Activated CD8-positive, alpha-beta memory T cell treated with anti-CD3 and anti-CD28 coated beads, Interleukin-2, amount 50 U/mL, for 24 hours (primary cell): ENCODE measurements around the gene ADAM10.
"Not testable (repeated sequence)": the region's sequence is repeated elsewhere in the genome, so short reads cannot be mapped to it uniquely, and the experiment has no call there.

Experiments
- DNase-seq: peaks from one replicate; pipeline ENCODE4 v3.0.0-alpha.2; 2020; ENCODE audit errors: extremely low read depth

ADAM10 gene

DNA sequence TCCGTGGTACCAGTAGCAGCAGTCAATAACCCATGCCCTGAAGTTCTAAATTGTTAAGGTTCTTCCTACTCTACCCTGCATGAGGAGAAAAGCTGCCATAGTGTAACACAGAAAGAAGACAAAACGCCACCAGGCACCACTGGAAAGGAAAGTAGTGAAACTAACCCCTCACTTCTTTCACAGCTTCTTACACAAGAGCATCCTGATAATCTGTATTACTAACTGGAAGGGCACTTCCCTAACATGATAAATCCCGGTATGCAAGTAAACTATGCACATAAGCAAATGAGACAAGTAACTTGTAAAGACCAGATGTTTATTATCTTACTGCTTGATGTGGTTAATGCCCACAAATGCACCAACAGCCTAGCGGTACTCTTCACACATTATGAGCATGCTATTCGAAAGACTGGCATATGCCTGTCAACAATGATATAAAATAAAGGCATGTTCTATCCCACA lies 141.3 kb downstream of the ADAM10 start:
- no peak for DNase-seq

DNA sequence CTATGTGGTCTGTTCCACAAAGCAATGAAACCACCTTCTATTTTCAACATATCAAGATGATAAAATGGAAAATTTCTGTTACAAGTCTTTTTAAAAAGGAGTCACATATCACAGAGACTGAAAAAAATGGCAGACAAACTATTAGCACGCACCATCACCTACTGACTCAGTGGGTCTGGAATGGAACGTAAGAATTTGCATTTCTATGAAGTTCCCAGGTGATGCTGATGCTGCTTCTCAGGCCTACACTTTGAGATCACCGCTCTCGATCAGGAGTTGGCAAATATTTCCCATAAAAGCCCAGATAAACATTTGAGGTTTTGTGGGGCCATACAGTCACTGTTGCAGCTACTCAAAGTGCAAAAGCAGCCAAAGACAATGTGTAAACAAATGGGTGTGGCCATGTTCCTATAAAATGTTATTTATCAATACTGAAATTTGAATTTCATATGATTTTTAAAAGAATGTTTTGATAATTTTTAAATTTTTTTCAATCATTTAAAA lies 142.9 kb downstream of the ADAM10 start:
- DNase-seq = no peak

DNA sequence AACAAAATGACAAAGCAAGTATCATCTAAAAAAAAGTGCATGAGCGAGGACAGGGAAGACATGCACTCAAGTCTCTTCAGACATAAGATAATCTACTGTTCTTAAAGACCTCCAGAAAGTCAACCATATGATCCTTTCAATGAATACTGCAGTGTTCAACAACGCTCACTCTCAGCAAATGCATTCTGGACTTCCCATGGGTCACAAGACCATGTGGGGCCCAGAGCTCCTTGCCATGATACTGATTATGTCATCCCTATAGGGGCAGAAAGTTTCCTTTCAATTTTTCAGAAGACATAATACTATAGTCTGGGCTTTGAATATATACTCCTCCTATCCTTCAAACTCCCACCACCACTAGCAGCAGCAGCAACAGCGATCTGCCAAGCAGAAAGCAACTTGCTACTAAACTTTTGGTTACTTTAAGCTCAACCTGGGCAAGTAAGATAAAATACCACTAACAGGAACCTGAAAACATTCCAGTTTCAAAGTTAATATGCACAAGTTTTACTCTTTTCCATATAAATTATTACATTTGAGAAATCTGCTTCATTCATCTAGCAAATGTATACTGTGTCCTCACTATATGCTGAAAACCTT lies 143.5 kb downstream of the ADAM10 start:
- no peak for DNase-seq

DNA sequence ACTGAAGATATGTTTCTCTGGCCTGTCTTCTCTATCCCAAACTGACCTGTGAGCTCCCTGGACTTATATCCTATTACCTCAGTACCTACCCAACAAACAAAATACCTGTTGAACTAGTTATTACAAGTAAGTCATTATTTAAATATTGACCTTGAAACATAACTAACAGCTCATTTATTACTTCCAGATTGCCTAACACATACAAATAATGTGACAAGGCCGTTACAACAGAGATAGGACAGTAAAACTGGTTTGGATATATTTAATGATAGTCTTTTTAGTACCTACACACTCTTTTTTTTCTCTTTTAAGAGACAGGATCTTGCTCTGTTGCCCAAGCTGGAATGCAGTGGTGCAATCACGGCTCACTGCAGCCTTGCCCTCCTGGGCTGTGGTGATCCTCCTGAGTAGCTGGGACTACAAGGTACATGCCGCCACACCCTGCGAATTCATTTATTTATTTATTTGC lies 145.0 kb downstream of the ADAM10 start:
- no peak for DNase-seq

DNA sequence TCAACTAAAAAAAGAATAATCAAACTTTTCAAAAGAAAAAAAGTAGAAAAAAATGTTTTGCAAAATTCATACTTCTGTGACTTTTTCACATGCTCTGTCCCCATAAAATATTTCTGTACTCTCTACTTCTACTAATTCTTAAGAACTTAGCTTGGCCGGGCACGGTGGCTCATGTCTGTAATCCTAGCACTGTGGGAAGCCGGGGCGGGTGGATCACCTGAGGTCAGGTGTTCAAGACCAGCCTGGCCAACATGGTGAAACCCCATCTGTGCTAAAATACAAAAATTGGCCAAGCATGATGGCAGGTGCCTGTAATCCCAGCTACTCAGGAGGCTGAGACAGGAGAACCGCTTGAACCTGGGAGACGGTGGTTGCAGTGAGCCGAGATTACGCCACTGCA lies 145.6 kb downstream of the ADAM10 start:
- not testable (repeated sequence) for DNase-seq

DNA sequence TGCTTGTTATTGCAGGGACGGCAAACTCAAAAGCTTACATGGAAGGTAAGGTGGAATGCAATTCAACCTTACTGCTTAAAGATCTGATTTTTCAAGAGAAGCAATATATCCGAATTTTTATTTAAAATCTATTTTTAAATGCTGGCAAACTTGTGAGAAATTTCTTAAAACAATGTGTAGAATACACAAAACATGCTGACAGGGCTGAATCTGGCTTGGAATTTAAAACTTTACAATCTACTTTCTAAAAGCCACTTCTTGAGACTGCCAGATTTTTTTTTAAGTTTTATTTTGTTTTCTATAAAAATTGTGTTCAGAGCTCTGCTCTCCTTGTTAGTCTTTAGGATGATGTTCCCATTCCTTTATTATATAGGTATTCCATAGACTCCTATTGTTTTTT lies 146.7 kb downstream of the ADAM10 start:
- no peak for DNase-seq

DNA sequence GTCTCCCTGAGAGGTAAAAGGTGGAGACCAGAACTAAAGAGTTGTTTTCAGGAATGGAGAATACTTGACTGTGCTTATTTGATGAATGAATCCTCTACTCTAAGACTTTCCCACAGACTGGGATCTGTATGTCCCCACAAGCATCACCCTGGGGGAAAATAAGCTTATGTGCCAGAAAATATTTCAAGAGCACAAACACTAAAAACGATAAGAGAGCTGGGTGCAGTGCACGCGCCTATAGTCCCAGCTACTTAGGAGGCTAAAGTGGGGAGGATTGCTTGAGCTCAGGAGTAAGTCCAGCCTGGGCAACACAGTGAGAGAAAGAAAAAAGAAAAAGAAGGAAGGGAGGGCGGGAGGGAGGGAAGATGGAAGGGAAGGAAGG lies 150.7 kb downstream of the ADAM10 start:
- DNase-seq = no peak

DNA sequence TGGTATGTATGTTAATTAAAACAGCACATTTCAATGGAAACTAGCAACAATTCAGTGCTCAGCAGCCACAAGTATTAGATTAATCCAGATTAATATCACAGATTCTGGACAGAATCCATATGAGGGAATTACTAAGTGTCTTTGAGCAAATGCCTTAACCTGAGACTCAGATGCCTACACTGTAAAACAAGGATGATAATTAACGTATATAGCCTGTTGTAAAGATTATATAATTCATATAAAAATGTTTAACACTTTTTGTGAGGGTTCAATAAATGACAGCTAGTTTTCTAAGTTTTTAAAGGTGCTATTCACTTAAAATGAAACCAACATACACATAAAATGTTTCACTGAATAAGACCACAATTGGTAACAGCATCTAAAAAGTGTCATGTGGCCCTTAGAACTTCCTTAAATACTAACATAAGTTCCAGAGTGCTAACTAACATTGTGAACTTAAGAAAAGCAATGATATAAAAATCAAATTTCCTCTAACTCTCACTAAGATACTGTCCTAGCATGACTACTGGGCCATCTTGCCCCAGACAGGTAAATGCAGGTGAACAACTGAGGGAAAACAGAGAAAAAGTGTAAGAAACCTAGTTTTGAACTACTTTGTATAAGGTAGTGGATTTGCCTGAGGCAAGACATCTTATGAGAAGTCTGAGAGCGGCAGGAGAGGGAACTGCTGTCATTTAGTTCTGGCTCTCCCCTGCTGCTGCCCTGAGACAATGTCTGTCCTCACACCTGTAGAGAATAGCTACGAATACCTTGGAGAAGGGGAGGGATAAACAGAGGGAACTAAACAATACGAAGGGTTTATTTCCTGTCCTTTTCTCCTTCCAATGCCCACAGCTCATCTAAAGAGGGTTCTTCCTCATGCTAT lies 151.3 kb downstream of the ADAM10 start:
- no peak for DNase-seq

DNA sequence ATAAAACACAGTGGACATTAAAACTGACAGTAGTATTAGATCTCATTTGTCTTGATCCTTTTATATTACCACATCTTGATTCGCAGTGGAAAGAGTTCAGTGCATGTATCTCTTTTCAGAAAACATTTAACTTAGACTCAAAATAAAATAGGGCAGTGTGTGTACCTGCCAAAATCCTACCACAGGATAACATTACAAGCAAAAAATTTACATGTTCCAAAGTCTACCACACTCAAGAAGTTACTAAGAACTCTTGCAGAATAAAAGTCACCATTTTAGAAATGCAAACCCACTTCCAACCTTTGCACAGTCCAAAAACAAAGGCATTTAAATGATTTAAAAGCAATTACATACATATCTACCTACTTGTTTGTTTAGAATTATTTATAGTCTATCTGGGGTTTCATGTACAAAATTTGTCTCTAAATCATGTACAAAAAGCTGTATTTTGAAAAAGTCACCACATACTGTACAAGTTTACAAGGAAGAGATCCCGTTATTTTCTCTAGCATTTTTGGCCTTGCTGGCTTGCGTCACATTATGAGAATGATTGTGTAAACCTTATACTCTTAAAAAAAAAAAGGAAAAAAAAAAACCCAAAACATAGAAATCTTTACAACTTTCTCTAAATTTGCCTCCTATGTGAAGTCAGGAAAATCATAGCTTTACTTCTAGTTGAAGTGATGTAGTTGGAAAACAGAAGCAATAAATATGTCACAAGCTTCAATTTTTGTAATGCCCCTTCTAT lies 153.8 kb downstream of the ADAM10 start:
- DNase-seq = no peak

DNA sequence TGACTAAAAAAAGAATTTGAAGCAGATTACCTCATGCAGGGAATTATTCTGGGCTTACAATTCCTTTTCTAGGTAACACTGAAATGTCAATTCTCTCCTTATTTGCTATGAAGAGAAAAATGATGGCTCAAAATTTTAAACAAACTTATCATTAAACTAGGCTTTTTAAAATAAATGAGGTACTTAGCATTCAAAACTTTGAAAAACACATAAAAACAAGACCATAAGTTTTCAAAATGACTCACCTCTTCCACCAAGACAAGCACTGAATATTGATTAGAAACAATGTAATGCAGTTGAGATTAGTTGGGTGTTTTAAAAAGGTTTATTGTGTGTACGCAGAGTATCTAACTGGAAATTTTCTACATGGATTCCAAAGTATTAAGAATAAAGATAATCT lies 154.6 kb downstream of the ADAM10 start:
- DNase-seq = no peak

DNA sequence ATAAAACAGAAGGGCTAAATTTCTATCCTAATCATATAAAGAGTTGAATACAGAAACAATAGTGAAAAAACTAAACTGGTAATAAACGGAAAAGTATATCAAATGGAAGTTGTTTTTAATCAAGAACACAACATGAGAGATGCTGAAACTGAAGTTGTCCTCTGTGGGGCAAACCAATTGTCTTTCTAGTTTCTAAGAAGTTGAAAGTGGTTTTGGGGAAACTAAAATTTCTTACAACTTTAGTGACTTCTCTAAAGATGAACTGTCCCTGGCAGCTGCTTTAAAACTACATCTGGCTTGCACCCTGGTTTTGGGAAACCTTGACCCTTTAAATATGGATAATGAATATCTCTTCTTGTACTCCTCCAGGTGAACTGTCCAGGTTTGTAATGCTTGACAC lies 155.6 kb downstream of the ADAM10 start:
- DNase-seq = no peak

DNA sequence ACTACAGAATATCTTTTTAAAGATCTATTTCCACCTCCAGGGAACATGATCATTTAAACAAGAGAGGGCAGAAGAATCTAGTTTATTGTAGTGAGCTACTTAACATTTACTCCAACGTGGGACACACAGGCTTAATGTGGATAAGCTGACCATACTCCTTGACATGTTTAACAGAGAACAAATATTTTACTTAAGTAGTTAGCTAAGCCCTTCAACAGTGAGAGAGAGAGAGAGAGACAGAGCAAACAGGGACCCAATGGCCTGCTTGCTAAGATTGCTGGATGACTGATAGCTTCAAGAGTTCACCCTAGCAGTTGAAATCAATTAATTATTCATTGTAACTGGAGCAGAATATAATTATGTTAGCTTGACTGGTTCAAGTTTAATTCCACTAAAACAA lies 158.6 kb downstream of the ADAM10 start:
- no peak for DNase-seq

DNA sequence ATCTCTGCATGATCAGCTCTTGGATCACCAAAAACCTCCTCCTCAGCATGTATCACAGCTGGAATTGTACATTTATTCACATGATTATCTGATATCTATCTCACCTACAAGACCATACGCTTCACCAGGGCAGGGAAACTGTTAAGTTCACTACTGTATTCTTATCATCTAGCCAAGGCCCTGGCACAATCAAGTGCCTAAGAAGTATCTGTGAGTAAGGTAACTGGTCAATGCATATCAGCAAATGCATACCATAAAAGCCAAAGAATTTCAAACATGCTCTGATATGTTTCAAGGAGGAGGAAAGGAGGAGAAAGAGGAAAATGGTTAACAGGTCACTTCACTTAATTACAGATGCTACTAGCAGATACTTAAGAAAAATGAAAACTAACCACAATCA lies 159.3 kb downstream of the ADAM10 start:
- no peak for DNase-seq

DNA sequence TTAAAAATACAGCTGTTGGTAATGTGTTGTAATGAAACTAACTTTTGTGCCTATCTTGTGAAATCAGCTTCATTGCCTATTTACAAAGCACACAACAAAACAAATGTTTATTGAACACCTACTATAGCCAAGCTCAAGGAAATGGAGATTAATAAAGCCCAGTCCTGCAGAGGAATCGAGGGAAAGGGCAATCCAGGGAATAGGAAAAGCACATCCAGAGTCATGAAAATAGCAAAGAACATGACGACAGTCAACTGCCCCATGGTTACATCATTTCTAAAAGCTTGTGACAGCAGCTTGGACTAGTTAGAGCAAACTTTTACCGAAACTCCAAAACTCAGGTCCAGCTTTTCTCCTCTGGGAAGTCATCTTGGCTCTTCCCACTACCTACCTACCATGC lies 160.5 kb downstream of the ADAM10 start:
- no peak for DNase-seq

DNA sequence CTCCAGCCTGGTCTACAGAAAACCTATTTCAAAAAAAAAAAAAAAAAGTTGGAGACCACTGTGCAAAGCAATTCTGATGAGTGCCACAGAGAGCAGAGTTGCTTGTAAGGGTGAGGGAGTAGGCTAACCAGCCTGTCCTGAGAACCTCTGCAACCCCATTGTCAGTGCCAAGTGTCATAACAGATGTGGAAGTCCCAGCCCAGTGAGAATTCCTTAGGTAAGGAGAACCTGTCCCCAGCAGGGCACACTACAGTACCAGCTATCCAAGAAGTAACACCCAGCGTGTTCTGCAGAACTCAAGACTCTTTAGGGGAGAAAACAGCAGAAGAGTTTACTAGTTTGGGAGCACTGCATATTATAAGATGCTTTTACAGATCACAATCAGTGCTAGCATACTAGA lies 161.4 kb downstream of the ADAM10 start:
- no peak for DNase-seq

DNA sequence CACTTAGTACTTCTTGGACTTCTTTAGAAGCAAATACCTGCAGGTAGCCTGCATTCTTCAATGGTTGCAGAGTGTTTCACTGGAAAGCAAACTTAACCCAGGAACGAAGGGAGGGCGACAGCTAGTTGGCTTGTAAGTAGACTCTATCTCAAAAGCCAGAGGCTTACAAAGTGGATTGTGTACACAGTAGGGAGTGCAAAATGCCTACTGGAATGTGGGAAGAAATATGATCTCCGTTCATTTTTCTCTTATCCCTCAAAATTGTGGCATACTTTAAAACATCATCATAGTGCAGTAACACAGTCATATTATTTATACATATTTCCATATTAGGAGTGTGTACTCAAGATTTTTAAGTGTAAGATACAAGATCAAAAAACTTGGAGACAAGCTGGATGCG lies 162.0 kb downstream of the ADAM10 start:
- no peak for DNase-seq

DNA sequence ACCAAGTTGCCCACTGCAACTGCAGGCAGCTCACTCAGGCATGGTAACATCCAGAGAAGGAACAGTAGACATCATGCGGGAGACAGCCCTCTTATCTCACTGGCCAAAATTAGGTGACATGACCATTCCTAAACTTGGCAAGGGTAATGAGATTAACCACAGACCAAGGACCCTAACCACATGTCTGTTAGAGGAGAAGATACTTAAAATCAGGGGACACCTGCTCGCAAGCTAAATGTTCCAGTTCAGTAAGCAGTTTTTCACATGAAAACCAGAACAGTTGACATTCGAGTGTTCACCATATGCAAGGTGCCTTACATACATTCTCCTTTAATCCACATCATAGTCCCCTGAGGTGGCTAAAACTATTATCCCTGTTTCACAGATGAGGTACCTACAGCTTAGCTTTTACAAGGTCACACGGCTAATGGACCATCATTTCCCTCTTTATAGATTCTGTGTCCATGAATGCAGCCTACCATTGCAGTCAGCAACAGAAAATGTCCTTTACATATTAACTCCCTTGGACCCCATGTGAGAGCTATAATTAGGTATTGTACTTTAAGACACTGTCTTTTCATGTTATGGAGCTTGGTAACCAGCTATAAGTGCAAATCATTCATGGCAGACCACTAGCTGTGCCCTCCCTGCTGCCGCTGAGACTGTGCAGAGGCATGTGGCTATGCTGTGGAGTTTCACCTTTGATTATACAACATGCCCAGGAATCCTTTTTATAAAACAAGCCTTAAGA lies 163.6 kb downstream of the ADAM10 start:
- no peak for DNase-seq

DNA sequence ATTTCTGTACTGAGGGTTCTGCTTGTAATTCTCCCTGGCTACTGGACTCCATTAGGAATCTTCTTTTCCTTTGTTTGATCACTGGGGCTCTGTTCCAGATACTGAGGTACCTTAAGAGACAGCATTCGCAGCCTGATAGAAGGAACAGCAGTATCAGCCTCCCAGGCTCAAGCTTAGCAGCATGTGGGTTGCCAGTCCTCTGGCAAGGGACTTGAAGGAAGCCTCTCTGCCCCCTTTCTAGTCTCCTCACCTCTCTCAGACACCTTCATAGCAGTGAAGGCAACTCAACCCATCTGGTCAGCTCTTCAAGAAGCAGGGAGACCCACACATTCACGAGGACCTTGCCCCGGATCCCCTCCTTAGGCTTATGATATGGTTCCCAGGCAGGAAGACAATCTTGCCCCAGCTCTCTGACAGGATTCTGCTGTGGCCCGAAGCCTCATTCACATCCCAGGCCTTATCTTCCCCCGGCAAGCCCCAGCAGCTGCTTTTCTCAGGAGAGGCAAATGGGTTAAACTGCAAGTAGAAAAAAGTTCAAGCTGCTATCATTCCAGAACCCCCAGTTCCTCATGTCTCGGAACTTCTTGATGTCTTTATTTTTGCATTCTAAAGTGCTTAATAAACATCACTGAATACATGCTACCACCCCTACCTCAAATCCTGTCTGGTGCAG lies 164.6 kb downstream of the ADAM10 start:
- DNase-seq = no peak

DNA sequence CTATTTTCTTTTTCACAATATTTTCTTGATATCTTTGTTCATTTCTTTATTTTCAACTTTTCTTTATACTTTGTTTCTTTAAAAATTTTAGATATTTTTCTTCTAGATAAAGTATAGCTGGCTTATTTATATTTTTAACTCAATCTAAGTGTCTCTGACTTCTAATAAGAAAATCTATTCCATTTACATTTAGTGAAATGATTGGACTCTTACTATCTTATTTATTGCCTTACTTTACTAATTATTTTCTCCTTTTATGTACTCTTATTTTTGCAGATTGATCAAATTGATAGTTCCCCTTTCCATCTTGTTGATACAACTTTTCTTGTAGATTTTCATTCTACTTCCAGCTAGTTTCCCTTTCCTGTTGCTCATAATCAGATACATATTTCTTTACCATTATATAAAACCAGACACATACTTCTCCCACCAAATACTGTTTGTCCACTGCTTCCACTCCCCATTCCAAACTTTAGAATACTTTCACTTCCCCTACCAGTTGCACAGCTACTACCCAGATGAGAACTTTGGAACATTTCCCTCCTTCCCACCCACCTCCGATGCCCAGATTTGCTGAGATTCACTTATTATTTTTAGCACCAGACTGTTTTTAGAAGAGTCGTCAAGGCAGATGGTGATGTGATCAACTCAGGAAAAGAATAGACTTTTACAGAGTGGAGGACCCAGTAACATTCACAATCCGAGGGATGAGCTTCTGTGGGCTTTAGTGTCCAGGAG lies 166.2 kb downstream of the ADAM10 start:
- DNase-seq = no peak

DNA sequence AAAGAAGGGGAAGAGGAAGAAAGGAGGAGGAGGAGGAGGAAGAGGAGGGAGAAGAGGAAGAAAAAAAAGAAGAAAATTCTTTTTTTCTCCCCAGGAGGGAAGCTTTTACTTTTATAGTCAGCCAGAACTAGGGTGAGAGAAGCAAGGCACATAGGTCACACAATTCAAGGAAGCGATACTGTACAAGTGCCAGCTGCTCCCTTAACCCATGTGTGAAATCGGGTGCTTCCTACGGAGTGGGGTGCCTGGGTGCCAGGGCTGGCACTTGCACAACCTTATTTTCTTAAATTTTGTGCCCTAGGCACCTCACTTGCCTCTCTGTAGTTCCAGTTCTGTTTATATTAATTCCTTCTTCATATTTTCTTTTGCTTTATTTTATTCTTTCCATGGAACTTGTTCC lies 167.3 kb downstream of the ADAM10 start:
- DNase-seq = no peak
